GM19351 (cell line): ENCODE results near the gene TASP1.
"Not testable (repeated sequence)": the region's sequence is repeated elsewhere in the genome, so short reads cannot be mapped to it uniquely, and the experiment has no call there.

Experiments
- ATAC-seq: cut with Tn5 transposase; IDR thresholded peaks from one replicate; pipeline ENCODE4 v1.9.1; 2021; ENCODE audit warnings: mild to moderate bottlenecking, moderate library complexity; ENCODE audit not compliant: unreplicated experiment

The TASP1 gene

GRCh38 chr20:13648291-13649228 is 9.8 kb upstream of the TASP1 start:
- ATAC-seq = no peak

GRCh38 chr20:13644010-13644409 is 5.3 kb upstream of the TASP1 start:
- no peak for ATAC-seq

- peak; percentile 21 for ATAC-seq
Measured at GRCh38 chr20:13639150-13639497, 392 bp upstream of the TASP1 start.

GRCh38 chr20:13638162-13638495 is 603 bp downstream of the TASP1 start:
- ATAC-seq = no peak

- ATAC-seq = no peak
Measured at GRCh38 chr20:13632431-13632830, 6.3 kb downstream of the TASP1 start.

GRCh38 chr20:13627525-13627924 is 11.2 kb downstream of the TASP1 start:
- ATAC-seq = not testable (repeated sequence)

GRCh38 chr20:13626724-13627123 is 12.0 kb downstream of the TASP1 start:
- no peak for ATAC-seq

GRCh38 chr20:13625304-13625979 is 13.3 kb downstream of the TASP1 start:
- no peak for ATAC-seq

GRCh38 chr20:13619415-13619814 is 19.3 kb downstream of the TASP1 start:
- ATAC-seq = not testable (repeated sequence)

GRCh38 chr20:13618456-13618855 is 20.3 kb downstream of the TASP1 start:
- ATAC-seq = not testable (repeated sequence)

GRCh38 chr20:13617585-13617984 is 21.1 kb downstream of the TASP1 start:
- not testable (repeated sequence) for ATAC-seq

GRCh38 chr20:13616713-13617112 is 22.0 kb downstream of the TASP1 start:
- not testable (repeated sequence) for ATAC-seq

- no peak for ATAC-seq
Measured at GRCh38 chr20:13613917-13614316, 24.8 kb downstream of the TASP1 start.

GRCh38 chr20:13611611-13612125 is 27.1 kb downstream of the TASP1 start:
- ATAC-seq = no peak

- peak; percentile 88 for ATAC-seq
Measured at GRCh38 chr20:13610184-13610583, 28.5 kb downstream of the TASP1 start.

GRCh38 chr20:13608066-13608465 is 30.7 kb downstream of the TASP1 start:
- ATAC-seq = no peak

- not testable (repeated sequence) for ATAC-seq
Measured at GRCh38 chr20:13593423-13593822, 45.3 kb downstream of the TASP1 start.

GRCh38 chr20:13588049-13588448 is 50.7 kb downstream of the TASP1 start:
- no peak for ATAC-seq

GRCh38 chr20:13587370-13587769 is 51.4 kb downstream of the TASP1 start:
- ATAC-seq = no peak

GRCh38 chr20:13586133-13586532 is 52.6 kb downstream of the TASP1 start:
- ATAC-seq = no peak

GRCh38 chr20:13581451-13581850 is 57.3 kb downstream of the TASP1 start:
- ATAC-seq = no peak

- no peak for ATAC-seq
Measured at GRCh38 chr20:13580707-13581106, 58.0 kb downstream of the TASP1 start.
